Raji (cell line): ENCODE data around the gene NME7.

Experiments
- POLR2A ChIP-seq: IDR thresholded peaks from 2 replicates; pipeline ENCODE4 v1.6.1; 2011; ENCODE audit warnings: low read depth, low read length, control low read depth; ENCODE audit not compliant: insufficient read depth

Gene NME7

GRCh38 chr1:169266133-169266532 is 101.5 kb downstream of the NME7 start:
- TF ChIP-seq POLR2A: no peak

- no peak for TF ChIP-seq POLR2A
Measured at GRCh38 chr1:169263059-169263458, 104.5 kb downstream of the NME7 start.

- no peak for TF ChIP-seq POLR2A
Measured at GRCh38 chr1:169261884-169262283, 105.7 kb downstream of the NME7 start.

- TF ChIP-seq POLR2A: no peak
Measured at GRCh38 chr1:169260478-169261151, 107.0 kb downstream of the NME7 start.

GRCh38 chr1:169259816-169260215 is 107.8 kb downstream of the NME7 start:
- TF ChIP-seq POLR2A: no peak

- no peak for TF ChIP-seq POLR2A
Measured at GRCh38 chr1:169250795-169251194, 116.8 kb downstream of the NME7 start.

- no peak for TF ChIP-seq POLR2A
Measured at GRCh38 chr1:169250022-169250421, 117.6 kb downstream of the NME7 start.

GRCh38 chr1:169249611-169250010 is 118.0 kb downstream of the NME7 start:
- no peak for TF ChIP-seq POLR2A

GRCh38 chr1:169245706-169246105 is 121.9 kb downstream of the NME7 start:
- TF ChIP-seq POLR2A: no peak

GRCh38 chr1:169240449-169241232 is 127.0 kb downstream of the NME7 start:
- TF ChIP-seq POLR2A: no peak

- no peak for TF ChIP-seq POLR2A
Measured at GRCh38 chr1:169236880-169237279, 130.7 kb downstream of the NME7 start.

- no peak for TF ChIP-seq POLR2A
Measured at GRCh38 chr1:169236143-169236542, 131.5 kb downstream of the NME7 start.

- TF ChIP-seq POLR2A: no peak
Measured at GRCh38 chr1:169235568-169235967, 132.0 kb downstream of the NME7 start.

GRCh38 chr1:169234780-169235179 is 132.8 kb downstream of the NME7 start:
- TF ChIP-seq POLR2A: no peak

- TF ChIP-seq POLR2A: no peak
Measured at GRCh38 chr1:169217636-169218035, 150.0 kb downstream of the NME7 start.

- TF ChIP-seq POLR2A: no peak
Measured at GRCh38 chr1:169214598-169214997, 153.0 kb downstream of the NME7 start.
